OCI-LY1 (cell line): ENCODE measurements around the gene VPS52.

Experiments
- EZH2 ChIP-seq: fragments of 200-600 bp; sonication (generic), shearing (Covaris generic); IDR thresholded peaks from 2 replicates; pipeline ENCODE4 v1.8.0; 2017; ENCODE audit warnings: borderline replicate concordance, mixed run types, mild to moderate bottlenecking, antibody characterized with exemption, low read length, moderate library complexity, mixed read lengths
- TF ChIP-seq, protein P1 (sequence below): fragments of 200-600 bp; sonication (generic), shearing (Covaris generic); IDR thresholded peaks from 2 replicates; pipeline ENCODE4 v1.5.1; 2017; ENCODE audit warnings: mild to moderate bottlenecking, antibody characterized with exemption, low read length, moderate library complexity, mixed read lengths

DNA sequence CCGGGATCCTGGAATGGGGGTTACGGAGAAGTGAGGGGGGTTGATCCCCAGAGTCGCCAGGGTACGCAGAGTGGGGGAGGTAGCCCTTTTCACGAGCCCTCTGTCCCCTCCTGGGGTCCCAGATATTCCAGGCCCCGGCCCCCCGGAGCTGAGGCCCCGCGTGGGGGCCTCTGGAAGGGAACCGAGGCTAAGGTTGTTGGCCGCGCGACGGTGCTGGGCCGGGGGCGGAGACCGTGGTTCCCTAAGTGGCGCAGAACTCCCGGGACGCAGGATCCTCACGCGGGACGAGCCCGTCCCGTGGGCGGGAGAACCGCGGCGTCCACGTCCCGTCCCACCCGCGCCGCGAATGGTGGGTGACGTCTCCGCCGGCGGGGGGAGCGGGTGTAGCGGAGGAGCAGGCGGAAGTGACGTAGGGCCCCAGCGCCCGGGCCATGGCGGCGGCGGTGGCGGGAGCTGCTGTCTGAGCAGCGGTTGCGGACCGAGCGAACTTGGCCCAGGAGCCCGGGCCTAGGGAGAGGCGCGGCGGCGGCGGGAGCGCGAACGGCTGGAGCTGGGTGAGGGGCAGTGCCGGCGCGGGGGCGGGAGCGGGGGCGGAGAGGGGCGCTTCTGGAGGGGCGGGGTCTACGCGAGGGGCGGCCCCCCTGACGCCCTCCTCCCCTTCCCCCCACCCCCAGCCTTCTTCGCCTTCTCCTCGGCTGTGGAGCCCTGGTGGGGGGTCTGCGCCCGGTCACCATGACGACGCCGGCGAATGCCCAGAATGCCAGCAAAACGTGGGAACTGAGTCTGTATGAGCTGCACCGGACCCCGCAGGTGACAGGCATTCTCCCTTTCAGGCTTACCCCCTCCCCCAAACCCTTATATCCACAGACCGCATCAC is 63.3 kb downstream of the VPS52 start, which contains the start of gene RING1:
- no peak for TF ChIP-seq EZH2
- TF ChIP-seq, protein P1, sequence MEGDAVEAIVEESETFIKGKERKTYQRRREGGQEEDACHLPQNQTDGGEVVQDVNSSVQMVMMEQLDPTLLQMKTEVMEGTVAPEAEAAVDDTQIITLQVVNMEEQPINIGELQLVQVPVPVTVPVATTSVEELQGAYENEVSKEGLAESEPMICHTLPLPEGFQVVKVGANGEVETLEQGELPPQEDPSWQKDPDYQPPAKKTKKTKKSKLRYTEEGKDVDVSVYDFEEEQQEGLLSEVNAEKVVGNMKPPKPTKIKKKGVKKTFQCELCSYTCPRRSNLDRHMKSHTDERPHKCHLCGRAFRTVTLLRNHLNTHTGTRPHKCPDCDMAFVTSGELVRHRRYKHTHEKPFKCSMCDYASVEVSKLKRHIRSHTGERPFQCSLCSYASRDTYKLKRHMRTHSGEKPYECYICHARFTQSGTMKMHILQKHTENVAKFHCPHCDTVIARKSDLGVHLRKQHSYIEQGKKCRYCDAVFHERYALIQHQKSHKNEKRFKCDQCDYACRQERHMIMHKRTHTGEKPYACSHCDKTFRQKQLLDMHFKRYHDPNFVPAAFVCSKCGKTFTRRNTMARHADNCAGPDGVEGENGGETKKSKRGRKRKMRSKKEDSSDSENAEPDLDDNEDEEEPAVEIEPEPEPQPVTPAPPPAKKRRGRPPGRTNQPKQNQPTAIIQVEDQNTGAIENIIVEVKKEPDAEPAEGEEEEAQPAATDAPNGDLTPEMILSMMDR: no peak
